WTC11 (cell line): Measurements from ENCODE around the gene PCID2. TPM values are rescaled to one million over a fixed set of nuclear protein-coding genes. Genes with fewer than 3 reads are reported as not detected.

ENCODE experiments used
- ATAC-seq: fragments of 200-7000 bp; cut with Tn5 transposase; 2 replicates; pipeline ENCODE4 v1.10.0; 2021; ENCODE audit warnings: mild to moderate bottlenecking, moderate library complexity
- CTCF ChIA-PET: fragments of 300-600 bp; sonication (Branson Sonifier 250); formaldehyde crosslinking; loops from one replicate; lab custom pipeline; 2021; ENCODE audit warnings: antibody characterized with exemption; lab: Charles Lee
- POLR2A ChIA-PET: fragments of 350-600 bp; sonication (Branson Sonifier 250); formaldehyde crosslinking; loops from one replicate; lab custom pipeline; 2021; ENCODE audit warnings: antibody characterized with exemption; lab: Charles Lee
- DNase-seq: peaks from one replicate; pipeline ENCODE4 v3.0.0; 2021; ENCODE audit warnings: low spot score
- H3K27ac Mint-ChIP-seq: 2 replicates; pipeline ENCODE4 v1.8.0; 2021; ENCODE audit warnings: mixed read lengths
- H3K27me3 Mint-ChIP-seq: 2 replicates; pipeline ENCODE4 v1.8.0; 2021; ENCODE audit warnings: low read depth, mild to moderate bottlenecking, moderate library complexity, mixed read lengths
- H3K36me3 Mint-ChIP-seq: 2 replicates; pipeline ENCODE4 v1.8.0; 2021; ENCODE audit warnings: mixed read lengths
- H3K4me1 Mint-ChIP-seq: 2 replicates; pipeline ENCODE4 v1.8.0; 2022; ENCODE audit warnings: mixed read lengths
- H3K4me3 Mint-ChIP-seq: 2 replicates; pipeline ENCODE4 v1.8.0; 2021; ENCODE audit warnings: mild to moderate bottlenecking, moderate library complexity, mixed read lengths
- H3K9me3 Mint-ChIP-seq: 2 replicates; pipeline ENCODE4 v1.8.0; 2021; ENCODE audit warnings: mixed read lengths
- ATF1 ChIP-seq: sonication (generic); formaldehyde crosslinking; IDR thresholded peaks from 2 replicates; pipeline ENCODE4 v1.8.1; 2023; ENCODE audit warnings: mild to moderate bottlenecking, moderate library complexity, missing genetic modification reagents
- ATF3 ChIP-seq: sonication (generic); formaldehyde crosslinking; conservative IDR thresholded peaks from 2 replicates; pipeline ENCODE4 v1.8.1; 2022; ENCODE audit warnings: mild to moderate bottlenecking, missing genetic modification reagents
- CREB1 ChIP-seq: sonication (generic); formaldehyde crosslinking; IDR thresholded peaks from 2 replicates; pipeline ENCODE4 v1.8.0; 2023; ENCODE audit warnings: mild to moderate bottlenecking, missing genetic modification reagents
- E2F5 ChIP-seq: sonication (generic); formaldehyde crosslinking; IDR thresholded peaks from 2 replicates; pipeline ENCODE4 v1.8.1; 2022; ENCODE audit warnings: mild to moderate bottlenecking, moderate library complexity, missing genetic modification reagents
- ERG ChIP-seq: fragments of 250-450 bp; sonication (Bioruptor Pico); IDR thresholded peaks from 2 replicates; pipeline ENCODE4 v1.8.0; 2021; ENCODE audit warnings: mild to moderate bottlenecking
- ESRRA ChIP-seq: sonication (generic); formaldehyde crosslinking; IDR thresholded peaks from 2 replicates; pipeline ENCODE4 v1.8.1; 2022; ENCODE audit warnings: mild to moderate bottlenecking, missing genetic modification reagents, borderline replicate concordance
- ETV6 ChIP-seq: sonication (generic); formaldehyde crosslinking; IDR thresholded peaks from 2 replicates; pipeline ENCODE4 v1.8.1; 2022; ENCODE audit warnings: mild to moderate bottlenecking, missing genetic modification reagents
- FOXJ3 ChIP-seq: sonication (generic); formaldehyde crosslinking; IDR thresholded peaks from 2 replicates; pipeline ENCODE4 v1.9.0; 2021; ENCODE audit warnings: missing genetic modification reagents, mild to moderate bottlenecking, borderline replicate concordance
- HMGA2 ChIP-seq: fragments of 250-450 bp; sonication (Bioruptor Pico); IDR thresholded peaks from 2 replicates; pipeline ENCODE4 v1.4.0; 2021; ENCODE audit warnings: mild to moderate bottlenecking, moderate library complexity
- IRF2 ChIP-seq: sonication (generic); formaldehyde crosslinking; IDR thresholded peaks from 2 replicates; pipeline ENCODE4 v1.8.0; 2022; ENCODE audit warnings: low read depth, missing genetic modification reagents, borderline replicate concordance
- MAX ChIP-seq: sonication (generic); formaldehyde crosslinking; IDR thresholded peaks from 2 replicates; pipeline ENCODE4 v1.8.0; 2022; ENCODE audit warnings: mild to moderate bottlenecking, missing genetic modification reagents
- MLX ChIP-seq: sonication (generic); formaldehyde crosslinking; IDR thresholded peaks from 2 replicates; pipeline ENCODE4 v1.8.1; 2023; ENCODE audit warnings: mild to moderate bottlenecking, missing genetic modification reagents, moderate library complexity
- MXD4 ChIP-seq: fragments of 250-450 bp; sonication (Bioruptor Pico); IDR thresholded peaks from 2 replicates; pipeline ENCODE4 v1.8.0; 2021; ENCODE audit warnings: mild to moderate bottlenecking, moderate library complexity, borderline replicate concordance
- NR1H2 ChIP-seq: sonication (generic); formaldehyde crosslinking; IDR thresholded peaks from 2 replicates; pipeline ENCODE4 v1.9.0; 2021; ENCODE audit warnings: mild to moderate bottlenecking, moderate library complexity, missing genetic modification reagents
- OVOL2 ChIP-seq: fragments of 250-450 bp; sonication (Bioruptor Pico); IDR thresholded peaks from 2 replicates; pipeline ENCODE4 v1.9.0; 2021; ENCODE audit warnings: mild to moderate bottlenecking, borderline replicate concordance
- PRDM15 ChIP-seq: sonication (generic); formaldehyde crosslinking; IDR thresholded peaks from 2 replicates; pipeline ENCODE4 v1.8.0; 2022; ENCODE audit warnings: missing genetic modification reagents
- USF2 ChIP-seq: sonication (generic); formaldehyde crosslinking; IDR thresholded peaks from 2 replicates; pipeline ENCODE4 v1.8.1; 2023; ENCODE audit warnings: mild to moderate bottlenecking, missing genetic modification reagents, moderate library complexity
- ZBTB21 ChIP-seq: sonication (generic); formaldehyde crosslinking; IDR thresholded peaks from 2 replicates; pipeline ENCODE4 v1.8.1; 2023; ENCODE audit warnings: mild to moderate bottlenecking, missing genetic modification reagents, borderline replicate concordance
- ZNF281 ChIP-seq: sonication (generic); formaldehyde crosslinking; IDR thresholded peaks from 2 replicates; pipeline ENCODE4 v1.8.0; 2023; ENCODE audit warnings: mild to moderate bottlenecking, missing genetic modification reagents
- ZNF396 ChIP-seq: fragments of 250-450 bp; sonication (Bioruptor Pico); IDR thresholded peaks from 2 replicates; pipeline ENCODE4 v1.8.0; 2021; ENCODE audit warnings: mild to moderate bottlenecking, moderate library complexity, borderline replicate concordance
- total RNA-seq: library from RNA; stranded (reverse); gene quantifications from 3 replicates; pipeline ENCODE4 v1.2.3, GENCODE V29; 2021

Gene PCID2
- total RNA-seq, 1 experiment from 2014 or later, result 69.4 TPM

GRCh38 chr13:113157206-113157928 is 51.1 kb downstream of the PCID2 start:
- no peak overlapping the region for H3K27ac Mint-ChIP-seq
- H3K9me3 Mint-ChIP-seq, result peaks cover 12% of the 10 kb centered on the region
- no peaks in the 10 kb centered on the region for H3K36me3 Mint-ChIP-seq
- POLR2A ChIA-PET, result no interaction called here
- ATAC-seq (no peak), DNase-seq (no peak)
- H3K27me3 Mint-ChIP-seq, result peaks cover 9% of the 10 kb centered on the region
- TF ChIP-seq USF2, result no peak
- TF ChIP-seq ATF1 (CRISPR knock-in tag), result no peak
- no peak for TF ChIP-seq ESRRA (CRISPR knock-in tag)
- TF ChIP-seq FOXJ3 (CRISPR knock-in tag), result no peak
- no peak for TF ChIP-seq OVOL2 (CRISPR knock-in tag)
- no peak for TF ChIP-seq HMGA2 (CRISPR knock-in tag)
- no peak for TF ChIP-seq NR1H2 (CRISPR knock-in tag)
- TF ChIP-seq IRF2 (CRISPR knock-in tag), result no peak
- TF ChIP-seq MXD4 (CRISPR knock-in tag), result no peak
- TF ChIP-seq ERG (CRISPR knock-in tag), result no peak
- no peak for TF ChIP-seq CREB1 (CRISPR knock-in tag)
- no peak for TF ChIP-seq ATF3 (CRISPR knock-in tag)
- no peak for TF ChIP-seq MLX
- no peak for TF ChIP-seq PRDM15
- no peak for TF ChIP-seq ZBTB21 (CRISPR knock-in tag)
- TF ChIP-seq ZNF396 (CRISPR knock-in tag), result no peak
- no peak for TF ChIP-seq E2F5
- no peak for TF ChIP-seq ETV6
- TF ChIP-seq MAX (CRISPR knock-in tag), result no peak
- no peak for TF ChIP-seq ZNF281 (CRISPR knock-in tag)
- TF ChIP-seq, all 79 proteins: peak for 0
- CTCF ChIA-PET, result interaction anchor here (1.2 to 1.3 kb wide), 2 partner anchors 81 to 294 kb away, joined by 3 read pairs; no protein-coding TSS in a partner anchor
- Mint-ChIP-seq H3K4me1 (peaks cover 29% of the 10 kb centered on the region), H3K4me3 (no peak overlapping the region)
